Measurements from ENCODE around the gene PIGL.
"Not testable (repeated sequence)": the region's sequence is repeated elsewhere in the genome, so short reads cannot be mapped to it uniquely, and the experiment has no call there.

PIGL gene

GRCh38 chr17:16277163-16277562, 60.2 kb downstream of the PIGL start:
- DNase-seq: no peak

GRCh38 chr17:16281351-16281750, 64.3 kb downstream of the PIGL start:
- no peak for DNase-seq

GRCh38 chr17:16282522-16282921, 65.5 kb downstream of the PIGL start:
- DNase-seq: no peak

- no peak for DNase-seq
These were observed 66.7 kb downstream of the PIGL start for GRCh38 chr17:16283705-16284104.

- no peak for DNase-seq
These were observed 68.6 kb downstream of the PIGL start for GRCh38 chr17:16285646-16286008.

- no peak for DNase-seq
These were observed 69.3 kb downstream of the PIGL start for GRCh38 chr17:16286009-16286946.

- no peak for DNase-seq
These were observed 70.0 kb downstream of the PIGL start for GRCh38 chr17:16286947-16287562.

GRCh38 chr17:16287563-16288027, 70.6 kb downstream of the PIGL start:
- no peak for DNase-seq

GRCh38 chr17:16288860-16289571, 72.0 kb downstream of the PIGL start:
- DNase-seq: no peak

- DNase-seq: no peak
These were observed 76.9 kb downstream of the PIGL start for GRCh38 chr17:16293931-16294330.

- DNase-seq: no peak
These were observed 77.5 kb downstream of the PIGL start for GRCh38 chr17:16294560-16294959.

GRCh38 chr17:16296072-16296471, 79.1 kb downstream of the PIGL start:
- not testable (repeated sequence) for DNase-seq

GRCh38 chr17:16297367-16298139, 80.5 kb downstream of the PIGL start:
- no peak for DNase-seq

- no peak for DNase-seq
These were observed 81.2 kb downstream of the PIGL start for GRCh38 chr17:16298140-16298662.

GRCh38 chr17:16300554-16300953, 83.5 kb downstream of the PIGL start:
- DNase-seq: no peak

GRCh38 chr17:16301963-16302855, 85.2 kb downstream of the PIGL start:
- no peak for DNase-seq

GRCh38 chr17:16302856-16303255, 85.8 kb downstream of the PIGL start:
- no peak for DNase-seq

GRCh38 chr17:16304830-16305229, 87.8 kb downstream of the PIGL start:
- DNase-seq: no peak

- no peak for DNase-seq
These were observed 89.2 kb downstream of the PIGL start for GRCh38 chr17:16306211-16306610.

- DNase-seq: not testable (repeated sequence)
These were observed 95.1 kb downstream of the PIGL start for GRCh38 chr17:16312061-16312460.

Measured in DMS153 (cell line).